ENCODE data around the gene STK25.
"Not testable (repeated sequence)": the region's sequence is repeated elsewhere in the genome, so short reads cannot be mapped to it uniquely, and the experiment has no call there.

GRCh38 chr2:241450092-241450491 lies 58.3 kb downstream of the STK25 start:
- TF ChIP-seq POLR2AphosphoS5 (IDR thresholded peaks at IDR 0.05; ENCODE audit: insufficient read depth, low read depth, low read length); FOS (IDR thresholded peaks at IDR 0.05; ENCODE audit: borderline replicate concordance, insufficient read depth, low read length); POLR2A (IDR thresholded peaks at IDR 0.05; ENCODE audit: low read depth, low read length); EZH2 (IDR thresholded peaks at IDR 0.05; ENCODE audit: borderline replicate concordance, low read depth, low read length, severe bottlenecking): not testable (repeated sequence)
- TF ChIP-seq, protein P1, sequence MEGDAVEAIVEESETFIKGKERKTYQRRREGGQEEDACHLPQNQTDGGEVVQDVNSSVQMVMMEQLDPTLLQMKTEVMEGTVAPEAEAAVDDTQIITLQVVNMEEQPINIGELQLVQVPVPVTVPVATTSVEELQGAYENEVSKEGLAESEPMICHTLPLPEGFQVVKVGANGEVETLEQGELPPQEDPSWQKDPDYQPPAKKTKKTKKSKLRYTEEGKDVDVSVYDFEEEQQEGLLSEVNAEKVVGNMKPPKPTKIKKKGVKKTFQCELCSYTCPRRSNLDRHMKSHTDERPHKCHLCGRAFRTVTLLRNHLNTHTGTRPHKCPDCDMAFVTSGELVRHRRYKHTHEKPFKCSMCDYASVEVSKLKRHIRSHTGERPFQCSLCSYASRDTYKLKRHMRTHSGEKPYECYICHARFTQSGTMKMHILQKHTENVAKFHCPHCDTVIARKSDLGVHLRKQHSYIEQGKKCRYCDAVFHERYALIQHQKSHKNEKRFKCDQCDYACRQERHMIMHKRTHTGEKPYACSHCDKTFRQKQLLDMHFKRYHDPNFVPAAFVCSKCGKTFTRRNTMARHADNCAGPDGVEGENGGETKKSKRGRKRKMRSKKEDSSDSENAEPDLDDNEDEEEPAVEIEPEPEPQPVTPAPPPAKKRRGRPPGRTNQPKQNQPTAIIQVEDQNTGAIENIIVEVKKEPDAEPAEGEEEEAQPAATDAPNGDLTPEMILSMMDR (IDR thresholded peaks at IDR 0.05; ENCODE audit: extremely low read depth in 1 of 2, insufficient read depth in 1 of 2, low read depth in 1 of 2, low read length in 2 of 2), result not testable (repeated sequence)
- TF ChIP-seq, protein P2, sequence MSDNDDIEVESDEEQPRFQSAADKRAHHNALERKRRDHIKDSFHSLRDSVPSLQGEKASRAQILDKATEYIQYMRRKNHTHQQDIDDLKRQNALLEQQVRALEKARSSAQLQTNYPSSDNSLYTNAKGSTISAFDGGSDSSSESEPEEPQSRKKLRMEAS (IDR thresholded peaks at IDR 0.05; ENCODE audit: insufficient read depth, insufficient read length), result not testable (repeated sequence)
